Measurements from ENCODE around the gene ANKFY1. TPM values are rescaled to one million over a fixed set of nuclear protein-coding genes. Genes with fewer than 3 reads are reported as not detected.

ANKFY1 gene, protein sequence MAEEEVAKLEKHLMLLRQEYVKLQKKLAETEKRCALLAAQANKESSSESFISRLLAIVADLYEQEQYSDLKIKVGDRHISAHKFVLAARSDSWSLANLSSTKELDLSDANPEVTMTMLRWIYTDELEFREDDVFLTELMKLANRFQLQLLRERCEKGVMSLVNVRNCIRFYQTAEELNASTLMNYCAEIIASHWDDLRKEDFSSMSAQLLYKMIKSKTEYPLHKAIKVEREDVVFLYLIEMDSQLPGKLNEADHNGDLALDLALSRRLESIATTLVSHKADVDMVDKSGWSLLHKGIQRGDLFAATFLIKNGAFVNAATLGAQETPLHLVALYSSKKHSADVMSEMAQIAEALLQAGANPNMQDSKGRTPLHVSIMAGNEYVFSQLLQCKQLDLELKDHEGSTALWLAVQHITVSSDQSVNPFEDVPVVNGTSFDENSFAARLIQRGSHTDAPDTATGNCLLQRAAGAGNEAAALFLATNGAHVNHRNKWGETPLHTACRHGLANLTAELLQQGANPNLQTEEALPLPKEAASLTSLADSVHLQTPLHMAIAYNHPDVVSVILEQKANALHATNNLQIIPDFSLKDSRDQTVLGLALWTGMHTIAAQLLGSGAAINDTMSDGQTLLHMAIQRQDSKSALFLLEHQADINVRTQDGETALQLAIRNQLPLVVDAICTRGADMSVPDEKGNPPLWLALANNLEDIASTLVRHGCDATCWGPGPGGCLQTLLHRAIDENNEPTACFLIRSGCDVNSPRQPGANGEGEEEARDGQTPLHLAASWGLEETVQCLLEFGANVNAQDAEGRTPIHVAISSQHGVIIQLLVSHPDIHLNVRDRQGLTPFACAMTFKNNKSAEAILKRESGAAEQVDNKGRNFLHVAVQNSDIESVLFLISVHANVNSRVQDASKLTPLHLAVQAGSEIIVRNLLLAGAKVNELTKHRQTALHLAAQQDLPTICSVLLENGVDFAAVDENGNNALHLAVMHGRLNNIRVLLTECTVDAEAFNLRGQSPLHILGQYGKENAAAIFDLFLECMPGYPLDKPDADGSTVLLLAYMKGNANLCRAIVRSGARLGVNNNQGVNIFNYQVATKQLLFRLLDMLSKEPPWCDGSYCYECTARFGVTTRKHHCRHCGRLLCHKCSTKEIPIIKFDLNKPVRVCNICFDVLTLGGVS
- 16.2 TPM for total RNA-seq

DNA sequence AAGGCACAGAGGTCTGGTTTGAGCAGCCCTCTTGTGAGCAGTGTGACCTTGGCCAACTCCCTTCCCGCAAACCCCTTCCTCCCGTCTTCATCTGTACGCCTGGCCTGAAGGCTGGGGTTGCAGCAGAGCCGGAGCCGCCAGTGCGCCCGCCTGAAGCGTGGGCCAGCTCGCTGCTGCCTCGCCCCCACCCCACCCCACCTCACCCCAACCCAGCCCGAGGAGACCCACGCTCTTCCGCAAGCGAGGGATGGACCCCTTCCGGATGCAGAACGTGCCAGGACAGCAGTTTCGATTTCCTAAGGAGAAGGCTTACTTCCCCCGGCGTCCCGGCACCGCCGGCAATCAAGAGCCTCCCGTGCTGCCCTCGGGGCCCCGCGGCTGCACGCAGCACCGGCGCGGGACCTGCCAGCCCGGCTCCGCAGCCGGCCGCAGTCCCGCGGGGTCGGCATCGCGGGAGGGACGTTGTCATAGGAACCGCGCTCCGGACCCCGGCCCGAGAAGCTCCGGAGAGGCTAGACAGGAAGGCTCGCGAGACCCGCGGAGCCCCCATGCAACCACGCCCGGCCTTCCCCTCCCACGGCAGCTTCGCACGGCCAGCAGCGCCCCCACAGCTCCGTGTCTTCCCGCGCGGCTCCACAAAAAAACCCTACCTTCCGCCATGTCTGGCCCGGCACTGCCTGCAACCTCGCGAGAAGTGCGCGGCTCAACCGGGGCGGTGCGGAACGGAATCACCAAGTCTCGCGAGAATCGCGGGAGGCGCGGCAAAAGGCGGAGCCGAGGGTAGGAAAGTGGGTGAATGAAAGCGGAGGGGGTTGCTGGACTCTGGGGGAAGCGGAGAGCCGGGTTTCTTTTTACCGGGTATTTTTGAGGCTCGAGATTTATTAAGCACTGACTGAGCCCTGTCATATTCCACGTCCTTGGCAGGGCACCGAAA lies at the start of gene ANKFY1:
ANKFY1 (minus strand) TSS at position 698 of the 934 bp plus-strand sequence; CDS start at position 660, 38 bp downstream.
- H3K27me3 ChIP-seq = no peaks in the 10 kb centered on the region
- TF ChIP-seq, protein P1, sequence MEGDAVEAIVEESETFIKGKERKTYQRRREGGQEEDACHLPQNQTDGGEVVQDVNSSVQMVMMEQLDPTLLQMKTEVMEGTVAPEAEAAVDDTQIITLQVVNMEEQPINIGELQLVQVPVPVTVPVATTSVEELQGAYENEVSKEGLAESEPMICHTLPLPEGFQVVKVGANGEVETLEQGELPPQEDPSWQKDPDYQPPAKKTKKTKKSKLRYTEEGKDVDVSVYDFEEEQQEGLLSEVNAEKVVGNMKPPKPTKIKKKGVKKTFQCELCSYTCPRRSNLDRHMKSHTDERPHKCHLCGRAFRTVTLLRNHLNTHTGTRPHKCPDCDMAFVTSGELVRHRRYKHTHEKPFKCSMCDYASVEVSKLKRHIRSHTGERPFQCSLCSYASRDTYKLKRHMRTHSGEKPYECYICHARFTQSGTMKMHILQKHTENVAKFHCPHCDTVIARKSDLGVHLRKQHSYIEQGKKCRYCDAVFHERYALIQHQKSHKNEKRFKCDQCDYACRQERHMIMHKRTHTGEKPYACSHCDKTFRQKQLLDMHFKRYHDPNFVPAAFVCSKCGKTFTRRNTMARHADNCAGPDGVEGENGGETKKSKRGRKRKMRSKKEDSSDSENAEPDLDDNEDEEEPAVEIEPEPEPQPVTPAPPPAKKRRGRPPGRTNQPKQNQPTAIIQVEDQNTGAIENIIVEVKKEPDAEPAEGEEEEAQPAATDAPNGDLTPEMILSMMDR (IDR thresholded peaks at IDR 0.05) = peak in 2 of 3 experiments; percentile 17 to 40
- intact Hi-C loops (cut with DNase I) = loop anchor here (1.0 to 10.0 kb wide), 4 partner anchors 39 to 119 kb away; partner anchors contain the start of genes CYB5D2, UBE2G1 and ZZEF1
- peaks cover 11 to 25% of the 10 kb centered on the region in 2 donors for H3K4me1 ChIP-seq
- H3K4me3 ChIP-seq = peak within 1 kb of the TSS; percentile 87 to 100
- peak; percentile 83 to 98 for DNase-seq (ENCODE audit: low spot score in 2 of 2)
- H3K27ac ChIP-seq = peak within 1 kb of the TSS; percentile 77 to 83
- H3K36me3 ChIP-seq = peaks cover 0 to 11% of the 10 kb centered on the region in 2 donors
- peaks cover 0 to 4% of the 10 kb centered on the region in 2 donors for H3K9me3 ChIP-seq

DNA sequence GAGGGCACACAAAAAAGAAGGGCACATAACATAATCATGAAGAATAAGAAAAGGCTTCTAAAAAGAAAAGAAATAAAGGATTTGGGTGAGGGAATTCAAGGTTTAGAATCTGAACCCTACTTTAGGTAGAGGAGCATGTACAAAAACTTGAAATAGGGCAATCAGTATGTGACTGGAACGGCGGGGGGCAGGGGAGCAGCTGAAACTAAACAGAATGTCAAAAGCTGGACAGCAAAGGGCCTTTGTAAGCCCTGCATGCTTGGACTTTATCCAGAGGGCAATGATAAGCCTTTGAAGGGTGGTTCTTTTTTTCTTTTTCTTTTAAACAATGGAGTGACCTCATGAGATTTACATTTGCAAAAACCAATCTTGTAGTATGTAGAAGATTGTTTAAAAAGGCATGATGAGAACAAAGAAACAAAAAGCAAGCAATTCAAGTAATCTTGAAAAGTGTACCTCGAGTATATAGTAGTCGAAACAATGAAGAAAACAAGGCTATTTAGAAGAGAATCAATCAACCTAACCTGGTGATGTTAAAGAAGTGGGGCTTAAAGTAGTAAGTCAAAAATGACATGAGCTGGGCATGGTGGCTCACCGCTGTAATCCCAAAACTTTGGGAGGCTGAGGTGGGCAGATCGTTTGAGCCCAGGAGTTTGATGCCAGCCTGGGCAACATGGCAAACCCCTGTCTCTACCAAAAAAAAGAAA lies 46.7 kb upstream of the ANKFY1 start:
- intact Hi-C loops (cut with DNase I) = no loop called here
- Histone ChIP-seq H3K27ac (no peak overlapping the region), H3K4me1 (peaks cover 0 to 21% of the 10 kb centered on the region in 2 donors)

DNA sequence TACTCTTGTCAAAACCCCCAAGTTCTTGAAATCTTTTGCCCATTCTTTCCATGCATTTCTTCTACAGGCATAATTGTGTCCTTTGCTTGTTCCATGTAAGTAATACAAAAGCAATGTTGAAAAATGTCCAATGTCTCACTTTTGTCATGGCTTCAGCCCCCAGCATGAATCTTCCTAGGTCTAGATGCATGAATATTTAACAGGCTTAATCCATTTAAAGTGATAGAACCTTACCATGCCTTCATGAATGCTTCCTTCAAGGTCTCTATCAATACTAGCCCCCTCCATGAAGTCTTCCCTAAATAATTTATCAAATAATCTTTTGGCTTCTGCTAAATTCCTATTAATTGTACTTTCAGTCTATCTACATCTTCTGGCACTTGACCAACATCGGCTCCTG lies 46.1 kb upstream of the ANKFY1 start:
- no peak for DNase-seq (ENCODE audit: low spot score in 2 of 2)
- H3K27ac ChIP-seq = no peak overlapping the region
- peaks cover 7 to 10% of the 10 kb centered on the region in 2 donors for H3K36me3 ChIP-seq
- intact Hi-C loops (cut with DNase I) = no loop called here
- H3K4me3 ChIP-seq = no peak overlapping the region
- no peaks in the 10 kb centered on the region for H3K27me3 ChIP-seq
- H3K9me3 ChIP-seq = no peaks in the 10 kb centered on the region
- H3K4me1 ChIP-seq = peaks cover 0 to 21% of the 10 kb centered on the region in 2 donors
- TF ChIP-seq, protein P1 (IDR thresholded peaks at IDR 0.05) = no peak

More for the DNA sequence above, 46.7 kb upstream of the ANKFY1 start:
- no peaks in the 10 kb centered on the region for H3K27me3 ChIP-seq
- no peak overlapping the region for H3K4me3 ChIP-seq
- DNase-seq (ENCODE audit: low spot score in 2 of 2) = no peak
- TF ChIP-seq, protein P1 (IDR thresholded peaks at IDR 0.05) = no peak
- no peaks in the 10 kb centered on the region for H3K9me3 ChIP-seq
- peaks cover 7 to 10% of the 10 kb centered on the region in 2 donors for H3K36me3 ChIP-seq

DNA sequence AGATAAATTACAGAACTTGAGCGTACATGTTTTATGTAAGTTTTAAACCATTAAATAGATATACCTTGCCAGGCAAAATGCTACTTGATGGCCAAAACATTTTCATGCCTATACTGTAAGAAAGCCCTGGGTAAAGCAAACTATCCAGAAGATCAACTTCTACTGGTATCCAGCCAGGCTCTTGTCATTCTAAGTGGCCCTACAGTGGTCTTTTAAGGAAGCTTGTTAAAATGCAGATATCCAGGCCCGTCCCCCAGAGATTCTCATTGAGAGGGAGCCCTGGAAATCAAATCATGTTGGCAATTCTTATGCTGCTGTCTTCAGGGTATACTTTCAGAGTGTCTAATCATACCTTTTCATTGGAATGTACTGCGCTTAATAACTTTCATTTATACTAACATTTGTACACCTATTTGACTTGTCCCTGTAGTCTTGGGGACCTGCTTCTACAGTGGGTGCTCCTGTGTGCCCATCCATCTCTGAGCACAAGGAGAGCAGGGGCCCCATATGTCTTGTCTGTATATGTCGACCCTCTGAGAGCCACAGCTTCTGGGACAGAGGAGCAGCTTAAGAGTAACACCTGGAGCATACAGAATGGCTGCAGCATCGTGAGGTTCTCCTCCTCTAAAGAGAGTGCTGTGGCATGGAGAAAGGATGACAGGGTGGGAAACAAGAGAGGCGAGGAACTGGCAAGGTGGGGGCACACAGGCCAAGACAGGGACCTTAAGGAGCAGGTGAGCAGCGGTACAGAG lies 43.6 kb upstream of the ANKFY1 start:
- H3K4me1 ChIP-seq = peaks cover 0 to 17% of the 10 kb centered on the region in 2 donors
- no peaks in the 10 kb centered on the region for H3K27me3 ChIP-seq
- H3K9me3 ChIP-seq = no peaks in the 10 kb centered on the region
- no peak overlapping the region for H3K4me3 ChIP-seq
- no peak for DNase-seq (ENCODE audit: low spot score in 2 of 2)
- H3K27ac ChIP-seq = no peak overlapping the region
- H3K36me3 ChIP-seq = peaks cover 7 to 10% of the 10 kb centered on the region in 2 donors
- TF ChIP-seq, protein P1 (IDR thresholded peaks at IDR 0.05) = no peak
- intact Hi-C loops (cut with DNase I) = no loop called here
